Bronchial epithelial cell (primary cell): ENCODE results near the gene RASSF3. TPM values are rescaled to one million over a fixed set of nuclear protein-coding genes. Genes with fewer than 3 reads are reported as not detected.
"Not testable (repeated sequence)": the region's sequence is repeated elsewhere in the genome, so short reads cannot be mapped to it uniquely, and the experiment has no call there.

Experiments used
- DNase-seq: peaks from one replicate; pipeline ENCODE4 v3.0.0-alpha.2; 2010; ENCODE audit warnings: low read depth
- FAIRE-seq: peaks from 2 replicates; lab custom pipeline; 2011; peaks lifted over from hg19 to GRCh38; lab: Jason Lieb, UNC
- H3K27me3 ChIP-seq: 2 replicates; pipeline ENCODE4 v1.5.1; 2011; ENCODE audit warnings: low read length; ENCODE audit not compliant: control insufficient read depth, insufficient read depth
- H3K36me3 ChIP-seq: 2 replicates; pipeline ENCODE4 v1.5.1; 2011; ENCODE audit warnings: low read length; ENCODE audit not compliant: control insufficient read depth, insufficient read depth
- H3K4me3 ChIP-seq: 2 replicates; pipeline ENCODE4 v1.5.1; 2011; ENCODE audit warnings: mild to moderate bottlenecking, low read depth, low read length, control low read depth
- CTCF ChIP-seq: IDR thresholded peaks from 2 replicates; pipeline ENCODE4 v1.5.1; 2011; ENCODE audit warnings: mild to moderate bottlenecking, moderate library complexity, low read length, control low read depth, inconsistent platforms; ENCODE audit not compliant: insufficient read depth, severe bottlenecking
- total RNA-seq: library from RNA; depleted of rRNA; stranded (reverse); fragments of >200 nt; gene quantifications from 2 replicates; pipeline ENCODE4 v1.2.1, GENCODE V29; 2014

The RASSF3 gene
- total RNA-seq, 1 donor from 2014 or later = 9.7 TPM

- Histone ChIP-seq H3K4me3 (no peak overlapping the region), H3K36me3 (no peaks in the 10 kb centered on the region), H3K27me3 (peaks cover 6% of the 10 kb centered on the region)
- TF ChIP-seq CTCF = no peak
- DNase-seq (no peak), FAIRE-seq (no peak)
These were observed 31.7 kb upstream of the RASSF3 start for GRCh38 chr12:64578566-64578965.

GRCh38 chr12:64580681-64581080, 29.6 kb upstream of the RASSF3 start:
- DNase-seq (no peak), FAIRE-seq (no peak)
- Histone ChIP-seq H3K27me3 (peaks cover 10% of the 10 kb centered on the region), H3K36me3 (no peaks in the 10 kb centered on the region), H3K4me3 (no peak overlapping the region)
- TF ChIP-seq CTCF = no peak

- FAIRE-seq (no peak), DNase-seq (no peak)
- Histone ChIP-seq H3K36me3 (no peaks in the 10 kb centered on the region), H3K4me3 (no peak overlapping the region), H3K27me3 (peaks cover 10% of the 10 kb centered on the region)
- no peak for TF ChIP-seq CTCF
These were observed 28.2 kb upstream of the RASSF3 start for GRCh38 chr12:64582114-64582513.

GRCh38 chr12:64582862-64583261, 27.4 kb upstream of the RASSF3 start:
- TF ChIP-seq CTCF = no peak
- Histone ChIP-seq H3K36me3 (no peaks in the 10 kb centered on the region), H3K4me3 (no peak overlapping the region), H3K27me3 (peaks cover 10% of the 10 kb centered on the region)
- FAIRE-seq = no peak
- DNase-seq = no peak

GRCh38 chr12:64583395-64583770, 26.9 kb upstream of the RASSF3 start:
- not testable (repeated sequence) for H3K27me3 ChIP-seq, DNase-seq

GRCh38 chr12:64583771-64584421, 26.4 kb upstream of the RASSF3 start:
- Histone ChIP-seq H3K4me3 (no peak overlapping the region), H3K36me3 (no peaks in the 10 kb centered on the region), H3K27me3 (peaks cover 10% of the 10 kb centered on the region)
- DNase-seq (no peak), FAIRE-seq (no peak)
- TF ChIP-seq CTCF = no peak

More at GRCh38 chr12:64583395-64583770, 26.9 kb upstream of the RASSF3 start:
- not testable (repeated sequence) for H3K36me3 ChIP-seq, H3K4me3 ChIP-seq, FAIRE-seq
